IgD-negative memory B cell (primary cell): ENCODE results near the gene ISG15. TPM values are rescaled to one million over a fixed set of nuclear protein-coding genes. Genes with fewer than 3 reads are reported as not detected.
"Not testable (repeated sequence)": the region's sequence is repeated elsewhere in the genome, so short reads cannot be mapped to it uniquely, and the experiment has no call there.

Experiments
- H3K27ac Mint-ChIP-seq, 3 donors: one replicate each; pipeline ENCODE4 v1.8.0; 2020 to 2022; ENCODE audit warnings: mild to moderate bottlenecking in 3 of 3, mixed read lengths in 3 of 3, moderate library complexity in 1 of 3
- H3K27me3 Mint-ChIP-seq: one replicate; pipeline ENCODE4 v1.8.0; 2021; ENCODE audit warnings: mixed read lengths
- H3K36me3 Mint-ChIP-seq: one replicate; pipeline ENCODE4 v1.8.0; 2020; ENCODE audit warnings: mild to moderate bottlenecking, mixed read lengths
- H3K4me1 Mint-ChIP-seq, 3 donors: one replicate each; pipeline ENCODE4 v1.8.0; 2020 to 2022; ENCODE audit warnings: mixed read lengths in 3 of 3, mild to moderate bottlenecking in 1 of 3
- H3K4me3 Mint-ChIP-seq, 4 donors: one replicate each; pipeline ENCODE4 v1.8.0; 2020 to 2022; ENCODE audit warnings: mild to moderate bottlenecking in 4 of 4, mixed read lengths in 4 of 4, moderate library complexity in 3 of 4
- H3K9me3 Mint-ChIP-seq, 3 donors: one replicate each; pipeline ENCODE4 v1.8.0; 2020 to 2021; ENCODE audit warnings: mixed read lengths in 3 of 3, mild to moderate bottlenecking in 1 of 3
- polyA plus RNA-seq: library from polyadenylated mRNA; unstranded; fragments of 300-500 nt; fragmentation: Illumina TruSeq; gene quantifications from one replicate; pipeline ENCODE4 v1.2.3, GENCODE V29; 2021

Gene ISG15
- polyA plus RNA-seq, 1 donor from 2014 or later = 191 TPM

GRCh38 chr1:1022302-1023009 is 9.2 kb downstream of the ISG15 start:
- Mint-ChIP-seq H3K4me1 (peaks cover 0 to 2% (median 0%) of the 10 kb centered on the region in 3 donors), H3K36me3 (no peaks in the 10 kb centered on the region), H3K4me3 (peak overlapping the region in 2 of 4 donors; percentile 5 to 58), H3K27me3 (peaks cover 6% of the 10 kb centered on the region), H3K9me3 (no peaks in the 10 kb centered on the region), H3K27ac (peak overlapping the region in 2 of 3 donors; percentile 67 to 78)

GRCh38 chr1:1023700-1024099 is 10.4 kb downstream of the ISG15 start:
- peaks cover 6% of the 10 kb centered on the region for H3K27me3 Mint-ChIP-seq
- peak overlapping the region in 1 of 3 donors; percentile 78 for H3K27ac Mint-ChIP-seq
- H3K4me1 Mint-ChIP-seq = peaks cover 0 to 2% (median 0%) of the 10 kb centered on the region in 3 donors
- peak overlapping the region in 1 of 4 donors; percentile 58 for H3K4me3 Mint-ChIP-seq
- no peaks in the 10 kb centered on the region for H3K36me3 Mint-ChIP-seq
- H3K9me3 Mint-ChIP-seq = no peaks in the 10 kb centered on the region

GRCh38 chr1:1024149-1024770 is 11.0 kb downstream of the ISG15 start:
- Mint-ChIP-seq H3K36me3 (no peaks in the 10 kb centered on the region), H3K4me1 (no peaks in the 10 kb centered on the region), H3K27me3 (peaks cover 6% of the 10 kb centered on the region), H3K9me3 (no peaks in the 10 kb centered on the region), H3K27ac (no peak overlapping the region), H3K4me3 (peak overlapping the region in 1 of 4 donors; percentile 45)

GRCh38 chr1:1024771-1025699 is 11.7 kb downstream of the ISG15 start:
- H3K9me3 Mint-ChIP-seq = no peaks in the 10 kb centered on the region
- no peak overlapping the region for H3K27ac Mint-ChIP-seq
- no peaks in the 10 kb centered on the region for H3K4me1 Mint-ChIP-seq
- H3K36me3 Mint-ChIP-seq = no peaks in the 10 kb centered on the region
- H3K4me3 Mint-ChIP-seq = no peak overlapping the region
- H3K27me3 Mint-ChIP-seq = peaks cover 6% of the 10 kb centered on the region

GRCh38 chr1:1025730-1026129 is 12.4 kb downstream of the ISG15 start:
- H3K27me3 Mint-ChIP-seq = peaks cover 6% of the 10 kb centered on the region
- H3K4me1 Mint-ChIP-seq = no peaks in the 10 kb centered on the region
- no peaks in the 10 kb centered on the region for H3K36me3 Mint-ChIP-seq
- H3K9me3 Mint-ChIP-seq = no peaks in the 10 kb centered on the region
- H3K4me3 Mint-ChIP-seq = no peak overlapping the region
- H3K27ac Mint-ChIP-seq = no peak overlapping the region

GRCh38 chr1:1026599-1027413 is 13.5 kb downstream of the ISG15 start:
- H3K4me3 Mint-ChIP-seq = no peak overlapping the region
- no peaks in the 10 kb centered on the region for H3K4me1 Mint-ChIP-seq
- H3K27ac Mint-ChIP-seq = no peak overlapping the region
- peaks cover 6% of the 10 kb centered on the region for H3K27me3 Mint-ChIP-seq
- no peaks in the 10 kb centered on the region for H3K9me3 Mint-ChIP-seq
- no peaks in the 10 kb centered on the region for H3K36me3 Mint-ChIP-seq

GRCh38 chr1:1027791-1028190 is 14.5 kb downstream of the ISG15 start:
- H3K4me3 Mint-ChIP-seq = no peak overlapping the region
- H3K27me3 Mint-ChIP-seq = peaks cover 1% of the 10 kb centered on the region
- H3K27ac Mint-ChIP-seq = no peak overlapping the region
- no peaks in the 10 kb centered on the region for H3K9me3 Mint-ChIP-seq
- H3K36me3 Mint-ChIP-seq = no peaks in the 10 kb centered on the region
- peaks cover 0 to 6% (median 6%) of the 10 kb centered on the region in 3 donors for H3K4me1 Mint-ChIP-seq

- not testable (repeated sequence) for H3K4me1 Mint-ChIP-seq, H3K27ac Mint-ChIP-seq, H3K9me3 Mint-ChIP-seq, H3K4me3 Mint-ChIP-seq, H3K36me3 Mint-ChIP-seq, H3K27me3 Mint-ChIP-seq
Observed at GRCh38 chr1:1030867-1031658, 17.8 kb downstream of the ISG15 start.

GRCh38 chr1:1031659-1032235 is 18.4 kb downstream of the ISG15 start:
- peaks cover 7% of the 10 kb centered on the region for H3K27me3 Mint-ChIP-seq
- H3K4me1 Mint-ChIP-seq = peaks cover 0 to 9% (median 6%) of the 10 kb centered on the region in 3 donors
- no peaks in the 10 kb centered on the region for H3K36me3 Mint-ChIP-seq
- no peaks in the 10 kb centered on the region for H3K9me3 Mint-ChIP-seq
- peak overlapping the region; percentile 67 to 90 (median 74) for H3K27ac Mint-ChIP-seq
- H3K4me3 Mint-ChIP-seq = peak overlapping the region in 3 of 4 donors; percentile 62 to 89 (median 81)

- H3K4me3 Mint-ChIP-seq = peak overlapping the region; percentile 62 to 89 (median 76)
- peaks cover 0 to 9% (median 8%) of the 10 kb centered on the region in 3 donors for H3K4me1 Mint-ChIP-seq
- no peaks in the 10 kb centered on the region for H3K9me3 Mint-ChIP-seq
- peak overlapping the region in 2 of 3 donors; percentile 74 to 90 for H3K27ac Mint-ChIP-seq
- H3K27me3 Mint-ChIP-seq = peaks cover 6% of the 10 kb centered on the region
- no peaks in the 10 kb centered on the region for H3K36me3 Mint-ChIP-seq
Observed at GRCh38 chr1:1032424-1032823, 19.1 kb downstream of the ISG15 start.

- H3K4me1 Mint-ChIP-seq = peaks cover 0 to 10% (median 9%) of the 10 kb centered on the region in 3 donors
- H3K27me3 Mint-ChIP-seq = peaks cover 6% of the 10 kb centered on the region
- H3K9me3 Mint-ChIP-seq = no peaks in the 10 kb centered on the region
- peak overlapping the region in 3 of 4 donors; percentile 54 to 63 (median 62) for H3K4me3 Mint-ChIP-seq
- no peak overlapping the region for H3K27ac Mint-ChIP-seq
- H3K36me3 Mint-ChIP-seq = no peaks in the 10 kb centered on the region
Observed at GRCh38 chr1:1033009-1033587, 19.8 kb downstream of the ISG15 start.

GRCh38 chr1:1033731-1034438 is 20.6 kb downstream of the ISG15 start:
- peaks cover 5 to 15% (median 12%) of the 10 kb centered on the region in 3 donors for H3K4me1 Mint-ChIP-seq
- no peaks in the 10 kb centered on the region for H3K36me3 Mint-ChIP-seq
- H3K27ac Mint-ChIP-seq = peak overlapping the region in 1 of 3 donors; percentile 39
- H3K27me3 Mint-ChIP-seq = peaks cover 6% of the 10 kb centered on the region
- H3K4me3 Mint-ChIP-seq = peak overlapping the region in 2 of 4 donors; percentile 54 to 68
- no peaks in the 10 kb centered on the region for H3K9me3 Mint-ChIP-seq

GRCh38 chr1:1034439-1034781 is 21.1 kb downstream of the ISG15 start:
- no peaks in the 10 kb centered on the region for H3K9me3 Mint-ChIP-seq
- H3K27me3 Mint-ChIP-seq = peaks cover 6% of the 10 kb centered on the region
- peak overlapping the region in 1 of 3 donors; percentile 39 for H3K27ac Mint-ChIP-seq
- H3K4me1 Mint-ChIP-seq = peaks cover 6 to 19% (median 17%) of the 10 kb centered on the region in 3 donors
- peak overlapping the region in 2 of 4 donors; percentile 68 to 88 for H3K4me3 Mint-ChIP-seq
- H3K36me3 Mint-ChIP-seq = no peaks in the 10 kb centered on the region
